Measurements from ENCODE around the gene CSGALNACT2. TPM values are rescaled to one million over a fixed set of nuclear protein-coding genes. Genes with fewer than 3 reads are reported as not detected.
A peak's percentile ranks its signal among the peaks of the same experiment; 100 is the strongest.

Gene CSGALNACT2
- total RNA-seq, 1 experiment from 2014 or later, result 8.9 TPM

GRCh38 chr10:43126759-43127424, 11.4 kb upstream of the CSGALNACT2 start:
- Mint-ChIP-seq H3K36me3 (ENCODE audit: insufficient read depth in 1 of 3, low read depth in 3 of 3) (peaks cover 0 to 10% (median 7%) of the 10 kb centered on the region in 3 experiments; a peak in 4 of 7 replicates), H3K27ac (no peak overlapping the region), H3K4me1 (peaks cover 8 to 9% of the 10 kb centered on the region in 2 experiments), H3K27me3 (ENCODE audit: low read depth) (no peaks in the 10 kb centered on the region; the same call in 1 of the 2 replicates), H3K9me3 (no peaks in the 10 kb centered on the region), H3K4me3 (no peak overlapping the region)
- peak; percentile 17 for DNase-seq
- Histone ChIP-seq H2BK15ac (ENCODE audit: low read depth, low read length) (no peak overlapping the region), H3K18ac (ENCODE audit: insufficient read length, low read depth, low read length) (no peak overlapping the region), H2BK120ac (ENCODE audit: low read depth, low read length, poor library complexity, severe bottlenecking) (no peak overlapping the region), H3K23me2 (ENCODE audit: insufficient read length, low read depth, low read length, poor library complexity, severe bottlenecking) (no peaks in the 10 kb centered on the region), H4K8ac (replicated peaks; ENCODE audit: insufficient read length, low read depth, low read length) (no peak overlapping the region), H4K5ac (ENCODE audit: insufficient read length, low read depth, low read length) (no peak overlapping the region), H3K14ac (ENCODE audit: insufficient read depth, low read length) (no peak overlapping the region; the same call in 1 of the 2 replicates), H2AFZ (ENCODE audit: low read length) (no peak overlapping the region), H2BK5ac (ENCODE audit: insufficient read length, low read length) (no peak overlapping the region), H4K91ac (ENCODE audit: insufficient read length, low read depth, low read length) (no peak overlapping the region), H3T11ph (ENCODE audit: low read length) (no peak overlapping the region), H3K9ac (ENCODE audit: extremely low read depth, insufficient read length, low read length) (no peak overlapping the region), H3K23ac (ENCODE audit: insufficient read length, low read depth, low read length) (no peak overlapping the region), H3K9me3 (ENCODE audit: control insufficient read depth, low read depth, low read length) (no peaks in the 10 kb centered on the region), H3K4me2 (ENCODE audit: insufficient read depth, insufficient read length, low read length) (no peak overlapping the region), H3K79me2 (ENCODE audit: insufficient read depth, low read length) (no peaks in the 10 kb centered on the region), H4K20me1 (ENCODE audit: control insufficient read depth, insufficient read depth, insufficient read length) (no peaks in the 10 kb centered on the region), H3K56ac (ENCODE audit: insufficient read length, low read depth, low read length) (no peak overlapping the region), H3K27ac (ENCODE audit: insufficient read length, low read depth, low read length) (no peak overlapping the region), H3K4me1 (ENCODE audit: insufficient read depth, low read length) (no peaks in the 10 kb centered on the region; the same call in 1 of the 2 replicates), H2BK20ac (ENCODE audit: low read depth, low read length, poor library complexity, severe bottlenecking) (no peak overlapping the region), H3K4ac (ENCODE audit: low read depth, low read length) (no peak overlapping the region), H2AK5ac (ENCODE audit: insufficient read length, low read length) (no peak overlapping the region), H3K27me3 (ENCODE audit: insufficient read depth, low read length) (no peaks in the 10 kb centered on the region), H2BK12ac (ENCODE audit: insufficient read length, low read depth, low read length) (no peak overlapping the region), H3K79me1 (ENCODE audit: insufficient read depth, low read depth, low read length, poor library complexity, severe bottlenecking) (no peaks in the 10 kb centered on the region)
- TF ChIP-seq, protein P1, sequence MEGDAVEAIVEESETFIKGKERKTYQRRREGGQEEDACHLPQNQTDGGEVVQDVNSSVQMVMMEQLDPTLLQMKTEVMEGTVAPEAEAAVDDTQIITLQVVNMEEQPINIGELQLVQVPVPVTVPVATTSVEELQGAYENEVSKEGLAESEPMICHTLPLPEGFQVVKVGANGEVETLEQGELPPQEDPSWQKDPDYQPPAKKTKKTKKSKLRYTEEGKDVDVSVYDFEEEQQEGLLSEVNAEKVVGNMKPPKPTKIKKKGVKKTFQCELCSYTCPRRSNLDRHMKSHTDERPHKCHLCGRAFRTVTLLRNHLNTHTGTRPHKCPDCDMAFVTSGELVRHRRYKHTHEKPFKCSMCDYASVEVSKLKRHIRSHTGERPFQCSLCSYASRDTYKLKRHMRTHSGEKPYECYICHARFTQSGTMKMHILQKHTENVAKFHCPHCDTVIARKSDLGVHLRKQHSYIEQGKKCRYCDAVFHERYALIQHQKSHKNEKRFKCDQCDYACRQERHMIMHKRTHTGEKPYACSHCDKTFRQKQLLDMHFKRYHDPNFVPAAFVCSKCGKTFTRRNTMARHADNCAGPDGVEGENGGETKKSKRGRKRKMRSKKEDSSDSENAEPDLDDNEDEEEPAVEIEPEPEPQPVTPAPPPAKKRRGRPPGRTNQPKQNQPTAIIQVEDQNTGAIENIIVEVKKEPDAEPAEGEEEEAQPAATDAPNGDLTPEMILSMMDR (conservative IDR thresholded peaks at IDR 0.05), result no peak
- WGBS (ENCODE audit: extremely low coverage, insufficient read length, low lambda C conversion rate), result no CpG with 5 or more reads among the region's 7 CpGs
